LNCaP clone FGC (cell line): ENCODE measurements around the gene NAA35.
"Not testable (repeated sequence)": the region's sequence is repeated elsewhere in the genome, so short reads cannot be mapped to it uniquely, and the experiment has no call there.

Experiments used
- DNase-seq: peaks from one replicate; pipeline ENCODE4 v3.0.0-alpha.2; 2011; ENCODE audit warnings: low read depth
- H3K4me3 ChIP-seq: 2 replicates; pipeline ENCODE4 v1.5.1; 2011; ENCODE audit warnings: mild to moderate bottlenecking, low read depth, low read length, control low read depth
- CTCF ChIP-seq: IDR thresholded peaks from 2 replicates; pipeline ENCODE4 v1.5.1; 2012; ENCODE audit warnings: mild to moderate bottlenecking; ENCODE audit not compliant: control insufficient read depth, insufficient read depth; ENCODE audit errors: extremely low read depth

NAA35 gene

DNA sequence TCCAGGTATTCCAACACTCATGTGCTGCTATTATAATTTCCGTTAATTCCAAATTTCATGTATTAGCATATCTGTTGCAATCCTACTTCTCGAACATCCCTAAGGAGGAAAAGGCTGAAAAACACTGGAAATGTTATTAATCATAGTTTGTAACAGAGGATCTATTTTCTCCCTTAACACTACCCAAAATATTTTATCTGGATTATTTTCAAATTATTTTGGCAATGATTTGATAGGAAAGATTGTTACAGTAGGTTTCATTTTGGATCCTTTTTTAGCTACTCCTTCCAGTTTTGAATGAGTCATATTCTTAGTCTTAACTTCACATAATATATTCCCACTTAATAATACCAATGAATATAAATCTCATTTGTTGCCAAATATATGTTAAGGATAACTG is 13.9 kb upstream of the NAA35 start:
- no peak for DNase-seq
- no peak overlapping the region for H3K4me3 ChIP-seq
- TF ChIP-seq CTCF = no peak

- no peak overlapping the region for H3K4me3 ChIP-seq
- no peak for DNase-seq
- TF ChIP-seq CTCF = no peak
These were observed 9.5 kb upstream of the NAA35 start for GRCh38 chr9:85931495-85931894.

- not testable (repeated sequence) for DNase-seq, H3K4me3 ChIP-seq
These were observed 5.0 kb upstream of the NAA35 start for GRCh38 chr9:85935950-85936349.

DNA sequence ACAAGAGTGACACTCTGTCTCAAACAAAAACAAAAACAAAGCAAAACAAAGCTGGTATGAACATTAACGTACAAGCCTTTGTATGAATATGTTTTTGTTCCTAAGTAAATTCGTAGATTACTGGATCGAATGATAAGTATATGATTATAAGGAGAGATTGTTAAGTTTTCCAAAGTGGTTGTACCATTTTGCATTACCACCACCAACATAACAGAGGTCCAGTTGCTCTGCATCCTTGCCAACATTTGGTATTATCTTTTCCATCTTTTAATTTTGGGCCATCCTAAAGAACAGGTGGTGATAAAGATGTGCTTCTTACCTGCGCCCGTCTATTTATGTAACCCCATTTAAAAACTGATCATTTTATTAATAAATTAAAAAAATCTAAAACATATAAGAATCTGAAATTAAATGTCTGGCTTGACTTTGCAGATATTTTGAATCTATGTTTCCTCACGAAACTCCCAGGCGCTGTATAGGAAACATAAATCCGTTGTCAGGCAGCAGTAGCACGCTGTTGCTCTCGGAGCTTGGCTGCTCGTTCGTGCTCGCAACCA is 593 bp upstream of the NAA35 start:
- no peak for TF ChIP-seq CTCF
- peak overlapping the region; percentile 61 for H3K4me3 ChIP-seq
- no peak for DNase-seq

DNA sequence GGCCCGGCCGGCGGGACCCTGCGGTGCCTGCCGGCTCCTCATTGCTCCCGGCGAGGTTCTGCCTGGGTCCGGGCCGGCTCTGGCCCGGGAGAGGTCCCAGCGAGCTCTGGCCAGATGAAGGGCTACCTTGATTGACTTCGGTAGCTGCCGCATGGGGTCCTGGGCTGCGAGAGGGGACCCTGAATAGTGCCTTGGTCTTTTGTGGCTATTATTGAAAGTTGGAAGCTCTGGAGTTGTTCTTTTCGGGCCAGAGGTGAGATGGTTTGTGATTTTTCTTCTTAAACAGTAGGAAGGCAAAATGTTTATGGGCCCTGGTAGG is 635 bp downstream of the NAA35 start:
- no peak for TF ChIP-seq CTCF
- no peak for DNase-seq
- peak overlapping the region; percentile 61 for H3K4me3 ChIP-seq

GRCh38 chr9:85941966-85942912 is 1.3 kb downstream of the NAA35 start:
- DNase-seq = no peak
- peak overlapping the region; percentile 61 for H3K4me3 ChIP-seq
- TF ChIP-seq CTCF = no peak

DNA sequence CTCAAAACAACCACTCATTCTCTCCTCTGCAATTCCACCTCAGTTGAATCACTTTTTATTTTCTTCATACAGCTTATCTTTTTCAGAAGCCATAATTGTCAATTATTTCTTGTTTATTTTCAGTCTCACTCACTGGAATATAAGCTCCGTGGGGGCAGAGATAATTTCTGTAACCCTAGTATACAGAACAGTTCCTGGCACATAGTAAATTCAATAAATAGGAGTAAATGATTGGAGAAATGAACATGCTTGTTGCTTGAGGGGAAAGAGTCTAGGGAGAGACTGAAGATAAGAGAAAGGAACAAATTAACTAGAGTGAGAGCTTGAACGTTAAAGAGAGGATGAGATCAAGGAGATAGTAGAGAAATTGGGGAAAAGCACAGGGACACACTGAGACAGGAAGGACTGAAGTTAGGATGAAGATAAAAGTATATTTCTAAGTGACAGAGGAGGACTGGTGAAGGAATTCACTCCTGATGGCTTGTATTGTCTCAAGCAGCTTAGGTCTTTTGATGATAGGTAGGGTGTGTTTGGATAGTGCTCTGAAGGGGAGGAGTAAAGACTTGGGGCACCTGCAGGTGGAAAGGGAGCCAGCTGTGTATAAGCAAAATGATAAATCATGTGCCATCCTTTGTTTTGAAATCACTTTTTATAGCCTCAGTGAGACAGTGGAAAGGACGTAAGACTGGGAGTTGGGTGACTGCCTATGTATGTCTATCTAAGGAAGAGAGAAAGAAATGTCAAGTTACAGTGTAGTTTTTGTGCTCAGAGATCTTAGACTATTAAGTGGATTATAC is 2.2 kb downstream of the NAA35 start:
- peak; percentile 50 for DNase-seq
- H3K4me3 ChIP-seq = peak overlapping the region; percentile 61
- TF ChIP-seq CTCF = no peak
